Measurements from ENCODE around the gene PRDM16.

DNA sequence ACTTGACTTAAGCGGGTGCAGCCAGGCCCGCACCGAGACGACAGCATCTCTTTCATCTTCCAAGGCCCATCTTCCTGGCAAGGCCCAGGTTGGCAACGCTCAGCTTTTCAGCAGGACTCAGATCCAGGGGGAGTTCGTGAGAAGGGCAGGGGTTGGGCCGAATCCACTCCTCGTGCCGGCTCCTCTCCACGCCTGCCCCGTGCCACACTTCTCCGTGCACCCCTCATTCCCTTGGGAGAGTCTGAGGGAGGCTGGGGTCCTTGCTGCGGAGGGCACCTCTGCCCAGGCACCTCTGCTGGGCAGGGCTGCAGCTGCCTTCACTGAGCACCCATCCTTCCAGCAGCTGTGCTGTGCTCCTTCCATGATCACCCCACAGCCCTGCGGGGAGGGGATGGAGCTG, 22.3 kb downstream of the PRDM16 start:
- TF ChIP-seq, protein P1, sequence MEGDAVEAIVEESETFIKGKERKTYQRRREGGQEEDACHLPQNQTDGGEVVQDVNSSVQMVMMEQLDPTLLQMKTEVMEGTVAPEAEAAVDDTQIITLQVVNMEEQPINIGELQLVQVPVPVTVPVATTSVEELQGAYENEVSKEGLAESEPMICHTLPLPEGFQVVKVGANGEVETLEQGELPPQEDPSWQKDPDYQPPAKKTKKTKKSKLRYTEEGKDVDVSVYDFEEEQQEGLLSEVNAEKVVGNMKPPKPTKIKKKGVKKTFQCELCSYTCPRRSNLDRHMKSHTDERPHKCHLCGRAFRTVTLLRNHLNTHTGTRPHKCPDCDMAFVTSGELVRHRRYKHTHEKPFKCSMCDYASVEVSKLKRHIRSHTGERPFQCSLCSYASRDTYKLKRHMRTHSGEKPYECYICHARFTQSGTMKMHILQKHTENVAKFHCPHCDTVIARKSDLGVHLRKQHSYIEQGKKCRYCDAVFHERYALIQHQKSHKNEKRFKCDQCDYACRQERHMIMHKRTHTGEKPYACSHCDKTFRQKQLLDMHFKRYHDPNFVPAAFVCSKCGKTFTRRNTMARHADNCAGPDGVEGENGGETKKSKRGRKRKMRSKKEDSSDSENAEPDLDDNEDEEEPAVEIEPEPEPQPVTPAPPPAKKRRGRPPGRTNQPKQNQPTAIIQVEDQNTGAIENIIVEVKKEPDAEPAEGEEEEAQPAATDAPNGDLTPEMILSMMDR (IDR thresholded peaks at IDR 0.05): no peak
- no peak for TF ChIP-seq POLR2A (IDR thresholded peaks at IDR 0.05)

Measured in uterus (tissue), 2 donors.